Astrocyte (in vitro differentiated cells and primary cell): ENCODE measurements around the gene EPHB1.

Experiments used
- CTCF ChIP-seq: IDR thresholded peaks from 2 replicates; pipeline ENCODE4 v1.5.1; 2011; ENCODE audit warnings: low read depth, mild to moderate bottlenecking, inconsistent platforms, low read length, moderate library complexity; ENCODE audit not compliant: insufficient read depth
- EZH2 ChIP-seq: IDR thresholded peaks from 2 replicates; pipeline ENCODE4 v1.6.1; 2012; ENCODE audit warnings: mild to moderate bottlenecking, low read length, inconsistent platforms; ENCODE audit not compliant: insufficient read depth

- TF ChIP-seq CTCF (no peak), EZH2 (peak; percentile 57)
These were observed 1.4 kb downstream of the EPHB1 start for GRCh38 chr3:134796281-134797056.
